Putamen (tissue), 1 donor: Measurements from ENCODE around the gene CLTC.

Experiments used
- DNase-seq: peaks from one replicate; pipeline ENCODE4 v3.0.0-alpha.2; 2016; ENCODE audit warnings: low spot score

CLTC gene

DNA sequence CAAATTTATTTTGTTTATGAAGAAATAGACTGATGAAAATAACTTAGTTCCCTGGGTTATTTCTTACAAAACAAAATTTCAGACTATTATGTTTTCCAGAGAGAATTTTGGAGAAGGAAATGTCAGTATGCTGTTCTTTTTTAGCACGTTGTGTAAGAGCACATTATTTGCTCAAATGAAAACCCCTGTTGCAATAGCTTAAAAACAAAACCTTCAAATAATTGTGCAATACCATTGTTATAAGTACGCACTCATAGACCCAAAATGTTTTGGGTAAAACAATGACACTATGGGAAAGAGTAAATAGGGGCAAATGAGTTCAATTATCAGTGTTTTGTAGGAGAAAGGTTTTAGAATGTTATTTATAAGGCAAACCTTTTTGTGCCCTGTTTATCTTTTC lies 106.0 kb downstream of the CLTC start:
- no peak for DNase-seq

- DNase-seq = no peak
Measured at GRCh38 chr17:59727817-59728533, 108.3 kb downstream of the CLTC start.

- no peak for DNase-seq
Measured at GRCh38 chr17:59730268-59730834, 110.7 kb downstream of the CLTC start.

GRCh38 chr17:59733697-59734096 lies 114.0 kb downstream of the CLTC start:
- DNase-seq = no peak

DNA sequence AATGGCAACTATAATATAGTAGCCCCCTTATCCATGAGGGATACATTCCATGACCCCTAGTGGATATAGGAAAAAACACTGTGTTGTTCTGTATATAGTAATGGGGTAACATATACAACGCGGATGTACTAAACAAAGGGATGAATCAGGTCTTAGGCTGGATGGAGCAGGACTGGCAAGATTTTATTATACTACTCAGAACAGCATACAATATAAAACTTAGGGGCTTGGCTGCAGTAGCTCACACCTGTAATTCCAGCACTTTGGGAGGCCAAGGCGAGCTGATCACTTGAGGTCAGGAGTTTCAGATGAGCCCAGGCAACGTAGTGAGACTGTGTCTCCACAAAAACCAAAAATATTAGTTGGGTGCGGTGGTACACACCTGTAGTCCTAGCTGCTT lies 114.5 kb downstream of the CLTC start:
- DNase-seq = no peak

DNA sequence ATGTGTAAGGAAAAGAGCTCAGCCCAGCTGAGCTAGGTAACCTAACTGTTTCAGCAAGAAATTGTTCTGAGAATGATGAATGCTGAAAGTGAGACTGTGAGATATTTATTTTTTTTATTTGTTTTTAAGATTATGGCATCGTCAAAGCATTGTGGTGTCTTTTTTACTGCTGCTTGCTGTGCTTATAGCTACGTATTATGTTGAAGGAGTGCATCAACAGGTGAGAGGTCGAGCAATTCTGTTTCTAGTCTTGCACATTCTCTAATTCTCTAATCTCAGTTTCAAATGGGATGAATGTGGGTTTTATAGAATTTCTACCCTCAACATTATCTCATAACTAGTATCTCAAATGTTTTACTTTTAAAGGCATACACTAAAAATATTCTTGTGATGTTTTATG lies 117.6 kb downstream of the CLTC start:
- DNase-seq = no peak

- no peak for DNase-seq
Measured at GRCh38 chr17:59743842-59744241, 124.1 kb downstream of the CLTC start.

- no peak for DNase-seq
Measured at GRCh38 chr17:59745040-59745439, 125.3 kb downstream of the CLTC start.
